Esophagus muscularis mucosa (tissue), 4 donors: ENCODE data around the gene VEGFD. TPM values are rescaled to one million over a fixed set of nuclear protein-coding genes. Genes with fewer than 3 reads are reported as not detected.
A peak's percentile ranks its signal among the peaks of the same experiment; 100 is the strongest.

Experiments used
- DNase-seq: peaks from one replicate; pipeline ENCODE4 v3.0.0-alpha.2; 2017; ENCODE audit errors: extremely low spot score
- H3K27ac ChIP-seq, 4 donors: fragments of 200-600 bp; sonication (generic); replicated peaks in 1 of 4; 1 replicate in 3 of 4; 2 replicates in 1 of 4; pipeline ENCODE4 v1.5.1; 2016 to 2019; ENCODE audit warnings: mild to moderate bottlenecking in 1 of 4
- H3K27me3 ChIP-seq, 4 donors: fragments of 200-600 bp; sonication (generic); one replicate each; pipeline versions ENCODE4 v1.5.1 to v1.6.0; 2016 to 2019
- H3K36me3 ChIP-seq, 4 donors: fragments of 200-600 bp; sonication (generic); one replicate each; pipeline ENCODE4 v1.5.1; 2016 to 2019
- H3K4me1 ChIP-seq, 4 donors: fragments of 200-600 bp; sonication (generic); one replicate each; pipeline ENCODE4 v1.5.1; 2016 to 2019
- H3K4me3 ChIP-seq, 4 donors: fragments of 200-600 bp; sonication (generic); 1 replicate in 2 of 4; 2 replicates in 2 of 4; pipeline ENCODE4 v1.5.1; 2016 to 2019; ENCODE audit warnings: mild to moderate bottlenecking in 4 of 4, moderate library complexity in 1 of 4
- H3K9me3 ChIP-seq, 4 donors: fragments of 200-600 bp; sonication (generic); 1 replicate in 3 of 4; 2 replicates in 1 of 4; pipeline ENCODE4 v1.5.1; 2016 to 2019
- EP300 ChIP-seq: sonication (generic); formaldehyde crosslinking; IDR thresholded peaks from one replicate; pipeline ENCODE4 v1.6.1; 2017; ENCODE audit warnings: antibody characterized with exemption
- POLR2A ChIP-seq: fragments of 450-650 bp; IDR thresholded peaks from one replicate; pipeline ENCODE4 v1.6.1; 2017; ENCODE audit warnings: antibody characterized with exemption, moderate library complexity, mild to moderate bottlenecking, low read depth
- POLR2AphosphoS5 ChIP-seq, 2 donors: sonication (generic); formaldehyde crosslinking; IDR thresholded peaks; one replicate each; pipeline ENCODE4 v1.6.1; 2017; ENCODE audit warnings: antibody characterized with exemption in 2 of 2
- WGBS: methylation state at CpG from one replicate; pipeline ENCODE4 v1.1.5; 2018; 5-methylcytosine and 5-hydroxymethylcytosine counted together
- intact Hi-C: fragments of 100-400 bp; cut with DNase I; formaldehyde crosslinking; loops from one replicate; pipeline ENCODE4 v1.15.1; 2023
- total RNA-seq, 4 donors: library from RNA; depleted of rRNA; stranded (reverse); fragments of >200 nt; gene quantifications; one replicate each; pipeline versions ENCODE4 v1.1.0 to v1.2.1, GENCODE V29; 2016
- TF ChIP-seq, protein P1 (sequence below), 3 experiments: fragments of 200-600 bp in 2 of 3; fragments of 450-650 bp in 1 of 3; sonication (generic) in 2 of 3; IDR thresholded peaks; one replicate each; pipeline ENCODE4 v1.5.1; 2017 to 2019; ENCODE audit warnings: antibody characterized with exemption in 3 of 3, mild to moderate bottlenecking in 2 of 3, moderate library complexity in 1 of 3

VEGFD gene
- total RNA-seq, 4 donors from 2014 or later: 1.8 to 6.0 (median 3.7) TPM

DNA sequence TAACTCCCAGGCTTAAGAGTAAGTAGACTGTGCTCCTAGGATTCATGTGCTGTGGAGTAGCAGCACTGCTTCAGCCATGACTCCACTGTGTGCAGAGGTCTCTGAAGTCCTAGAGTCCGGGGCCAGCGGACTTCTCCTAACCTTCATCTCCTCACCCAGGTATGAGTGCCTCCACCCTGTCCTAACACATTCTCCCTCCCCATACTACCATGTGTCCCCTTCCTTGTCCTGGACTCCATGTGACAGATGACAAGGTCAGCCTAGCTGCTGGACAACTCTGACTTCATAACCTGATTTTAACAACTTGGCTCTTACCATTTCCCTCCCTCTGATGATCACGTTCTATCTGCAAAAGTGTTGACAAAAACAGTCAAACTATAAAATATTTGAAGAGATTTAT, 85.4 kb downstream of the VEGFD start:
- WGBS: 70% methylated on average over 3 of the region's 3 CpGs
- H3K27ac ChIP-seq: peak overlapping the region in 3 of 4 donors; percentile 0 to 46 (median 43)
- intact Hi-C loops: no loop called here

DNA sequence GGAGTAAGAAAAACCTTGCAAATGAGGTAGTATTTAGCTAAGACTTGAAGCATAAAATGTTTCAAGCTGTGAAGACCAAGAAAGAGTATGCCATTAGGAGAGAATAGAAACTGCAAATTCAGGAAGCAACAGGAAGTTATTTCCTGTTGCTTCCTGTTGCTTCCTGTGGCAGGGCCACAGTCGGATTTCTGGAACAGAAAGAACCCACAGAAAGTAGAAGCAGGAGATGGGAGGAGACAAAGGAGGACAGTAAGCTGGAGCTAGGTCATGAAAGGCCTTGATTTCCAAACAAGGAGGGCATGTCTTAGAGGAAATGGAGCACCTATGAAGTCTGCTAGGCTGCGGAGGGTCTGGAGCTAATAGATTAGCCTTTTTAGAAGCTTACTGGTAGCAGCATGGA, 86.0 kb downstream of the VEGFD start:
- Histone ChIP-seq H3K27ac (peak overlapping the region in 3 of 4 donors; percentile 0 to 46 (median 43)), H3K4me1 (peaks cover 0 to 12% (median 3%) of the 10 kb centered on the region in 4 donors), H3K27me3 (no peaks in the 10 kb centered on the region), H3K36me3 (no peaks in the 10 kb centered on the region), H3K4me3 (no peak overlapping the region), H3K9me3 (no peaks in the 10 kb centered on the region)
- intact Hi-C loops: no loop called here
- TF ChIP-seq POLR2A (no peak), EP300 (no peak), POLR2AphosphoS5 (IDR thresholded peaks at IDR 0.05) (peak in 1 of 2 donors; percentile 25)
- TF ChIP-seq, protein P1, sequence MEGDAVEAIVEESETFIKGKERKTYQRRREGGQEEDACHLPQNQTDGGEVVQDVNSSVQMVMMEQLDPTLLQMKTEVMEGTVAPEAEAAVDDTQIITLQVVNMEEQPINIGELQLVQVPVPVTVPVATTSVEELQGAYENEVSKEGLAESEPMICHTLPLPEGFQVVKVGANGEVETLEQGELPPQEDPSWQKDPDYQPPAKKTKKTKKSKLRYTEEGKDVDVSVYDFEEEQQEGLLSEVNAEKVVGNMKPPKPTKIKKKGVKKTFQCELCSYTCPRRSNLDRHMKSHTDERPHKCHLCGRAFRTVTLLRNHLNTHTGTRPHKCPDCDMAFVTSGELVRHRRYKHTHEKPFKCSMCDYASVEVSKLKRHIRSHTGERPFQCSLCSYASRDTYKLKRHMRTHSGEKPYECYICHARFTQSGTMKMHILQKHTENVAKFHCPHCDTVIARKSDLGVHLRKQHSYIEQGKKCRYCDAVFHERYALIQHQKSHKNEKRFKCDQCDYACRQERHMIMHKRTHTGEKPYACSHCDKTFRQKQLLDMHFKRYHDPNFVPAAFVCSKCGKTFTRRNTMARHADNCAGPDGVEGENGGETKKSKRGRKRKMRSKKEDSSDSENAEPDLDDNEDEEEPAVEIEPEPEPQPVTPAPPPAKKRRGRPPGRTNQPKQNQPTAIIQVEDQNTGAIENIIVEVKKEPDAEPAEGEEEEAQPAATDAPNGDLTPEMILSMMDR (IDR thresholded peaks at IDR 0.05): no peak
- no peak for DNase-seq
- 54% methylated on average over 2 of the region's 2 CpGs for WGBS

More for the DNA sequence above, 85.4 kb downstream of the VEGFD start:
- TF ChIP-seq EP300 (no peak), POLR2A (no peak), POLR2AphosphoS5 (IDR thresholded peaks at IDR 0.05) (no peak)
- TF ChIP-seq, protein P1 (IDR thresholded peaks at IDR 0.05): no peak
- no peak for DNase-seq
- Histone ChIP-seq H3K36me3 (no peaks in the 10 kb centered on the region), H3K4me3 (no peak overlapping the region), H3K4me1 (peaks cover 0 to 12% (median 3%) of the 10 kb centered on the region in 4 donors), H3K9me3 (no peaks in the 10 kb centered on the region), H3K27me3 (no peaks in the 10 kb centered on the region)

Other genes starting within 250 kb of the VEGFD start
- 1 to 10 TPM; 2.1 to 3.9 (median 2.6) TPM for gene ASB9, start 114.3 kb downstream of the VEGFD start, total RNA-seq
- not detected for gene ASB11, start 68.8 kb downstream of the VEGFD start, total RNA-seq
- gene PIGA, start 48.9 kb downstream of the VEGFD start, total RNA-seq: 1 to 10 TPM; 3.2 to 6.6 (median 4.2) TPM
- 10 to 100 TPM; 12.1 to 24.9 (median 19.3) TPM for gene PIR, start 108.9 kb upstream of the VEGFD start, total RNA-seq
- gene BMX, start 116.4 kb upstream of the VEGFD start, total RNA-seq: 1 to 10 TPM; 2.0 to 2.9 (median 2.7) TPM
- gene ACE2, start 216.5 kb upstream of the VEGFD start, total RNA-seq: 1 to 10 TPM; 2.9 to 5.2 (median 4.2) TPM